ENCODE measurements around the gene PILRB. TPM values are rescaled to one million over a fixed set of nuclear protein-coding genes. Genes with fewer than 3 reads are reported as not detected.

The PILRB gene
- total and polyA plus RNA-seq, 2 experiments from 2014 or later, result 10.7 to 10.8 TPM

- Histone ChIP-seq H3F3A (ENCODE audit: insufficient read depth) (no peaks in the 10 kb centered on the region), H3K9ac (no peak overlapping the region), H3K4me3 (no peak overlapping the region), H3K9me2 (ENCODE audit: insufficient read depth) (no peaks in the 10 kb centered on the region), H4K20me1 (ENCODE audit: insufficient read depth) (no peaks in the 10 kb centered on the region), H3K4me2 (ENCODE audit: unreplicated experiment) (no peak overlapping the region), H3K27ac (no peak overlapping the region), H3K36me3 (ENCODE audit: low read depth) (no peaks in the 10 kb centered on the region), H2AFZ (no peak overlapping the region), H3K79me2 (ENCODE audit: insufficient read depth) (no peaks in the 10 kb centered on the region), H3K9me3 (ENCODE audit: low read depth) (no peaks in the 10 kb centered on the region), H3K27me3 (replicated peaks; ENCODE audit: insufficient read depth) (peaks cover 13% of the 10 kb centered on the region; the same call in 1 of the 2 replicates), H3K4me1 (ENCODE audit: insufficient read depth) (no peaks in the 10 kb centered on the region)
- WGBS, 2 experiments (ENCODE audit: low coverage in 1 of 2, low lambda C conversion rate in 2 of 2, missing lambda C conversion rate in 2 of 2), result 86 to 87% methylated on average over 6 of the region's 6 CpGs
- DNase-seq, result no peak
- TF ChIP-seq EZH2phosphoT487 (IDR thresholded peaks at IDR 0.05; ENCODE audit: insufficient read depth, low read depth), result no peak
- no peak for TF ChIP-seq EZH2 (IDR thresholded peaks at IDR 0.05; ENCODE audit: insufficient read depth, poor library complexity, severe bottlenecking)
- in situ Hi-C loops (cut with MboI), result no loop called here
Measured at GRCh38 chr7:100384628-100385294, 26.8 kb downstream of the PILRB start.

- no peak for DNase-seq
- Histone ChIP-seq H2AFZ (no peak overlapping the region), H3K27ac (no peak overlapping the region), H3K9ac (no peak overlapping the region), H3K79me2 (ENCODE audit: insufficient read depth) (no peaks in the 10 kb centered on the region), H3K27me3 (replicated peaks; ENCODE audit: insufficient read depth) (peaks cover 13% of the 10 kb centered on the region; the same call in 1 of the 2 replicates), H3K4me3 (no peak overlapping the region), H3K36me3 (ENCODE audit: low read depth) (no peaks in the 10 kb centered on the region), H3F3A (ENCODE audit: insufficient read depth) (no peaks in the 10 kb centered on the region), H3K4me1 (ENCODE audit: insufficient read depth) (no peaks in the 10 kb centered on the region), H4K20me1 (ENCODE audit: insufficient read depth) (no peaks in the 10 kb centered on the region), H3K9me3 (ENCODE audit: low read depth) (no peaks in the 10 kb centered on the region), H3K9me2 (ENCODE audit: insufficient read depth) (no peaks in the 10 kb centered on the region), H3K4me2 (ENCODE audit: unreplicated experiment) (no peak overlapping the region)
- in situ Hi-C loops (cut with MboI), result no loop called here
- 54 to 63% methylated on average over 5 of the region's 5 CpGs for WGBS, 2 experiments (ENCODE audit: low coverage in 1 of 2, low lambda C conversion rate in 2 of 2, missing lambda C conversion rate in 2 of 2)
- TF ChIP-seq EZH2phosphoT487 (IDR thresholded peaks at IDR 0.05; ENCODE audit: insufficient read depth, low read depth) (no peak), EZH2 (IDR thresholded peaks at IDR 0.05; ENCODE audit: insufficient read depth, poor library complexity, severe bottlenecking) (no peak)
Measured at GRCh38 chr7:100386940-100387339, 29.0 kb downstream of the PILRB start.

DNA sequence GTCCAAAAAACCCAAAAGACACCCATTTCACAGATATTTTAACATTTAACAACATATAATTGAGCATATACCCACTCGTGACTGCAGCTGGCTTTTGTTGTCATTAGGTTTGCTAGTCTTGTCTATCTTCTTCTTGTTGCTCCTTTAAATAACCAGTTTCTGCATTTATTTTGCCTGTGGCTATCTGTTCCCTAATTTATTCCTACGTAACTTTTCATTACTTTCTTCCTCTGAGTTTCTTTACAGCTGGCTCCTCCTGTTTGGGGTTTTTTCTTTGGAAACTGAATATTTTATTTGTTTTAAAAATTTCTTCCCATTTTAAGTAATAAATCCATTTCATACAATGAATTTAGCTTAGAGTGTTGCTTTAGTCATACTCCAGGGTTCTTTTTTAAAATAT, 29.8 kb downstream of the PILRB start:
- Histone ChIP-seq H3K4me3 (no peak overlapping the region), H3F3A (ENCODE audit: insufficient read depth) (no peaks in the 10 kb centered on the region), H3K36me3 (ENCODE audit: low read depth) (no peaks in the 10 kb centered on the region), H3K27ac (no peak overlapping the region), H3K4me1 (ENCODE audit: insufficient read depth) (no peaks in the 10 kb centered on the region), H3K9me2 (ENCODE audit: insufficient read depth) (no peaks in the 10 kb centered on the region), H4K20me1 (ENCODE audit: insufficient read depth) (no peaks in the 10 kb centered on the region), H3K79me2 (ENCODE audit: insufficient read depth) (no peaks in the 10 kb centered on the region), H3K4me2 (ENCODE audit: unreplicated experiment) (no peak overlapping the region), H2AFZ (no peak overlapping the region), H3K27me3 (replicated peaks; ENCODE audit: insufficient read depth) (peaks cover 13% of the 10 kb centered on the region; the same call in 1 of the 2 replicates), H3K9me3 (ENCODE audit: low read depth) (no peaks in the 10 kb centered on the region), H3K9ac (no peak overlapping the region)
- WGBS, 2 experiments (ENCODE audit: low coverage in 1 of 2, low lambda C conversion rate in 2 of 2, missing lambda C conversion rate in 2 of 2), result 47 to 50% methylated on average over 2 of the region's 2 CpGs
- no peak for TF ChIP-seq EZH2phosphoT487 (IDR thresholded peaks at IDR 0.05; ENCODE audit: insufficient read depth, low read depth)
- no peak for TF ChIP-seq EZH2 (IDR thresholded peaks at IDR 0.05; ENCODE audit: insufficient read depth, poor library complexity, severe bottlenecking)
- in situ Hi-C loops (cut with MboI), result no loop called here
- DNase-seq, result no peak

- Histone ChIP-seq H3K36me3 (ENCODE audit: low read depth) (no peaks in the 10 kb centered on the region), H3K4me2 (ENCODE audit: unreplicated experiment) (no peak overlapping the region), H3K9me2 (ENCODE audit: insufficient read depth) (no peaks in the 10 kb centered on the region), H3F3A (ENCODE audit: insufficient read depth) (no peaks in the 10 kb centered on the region), H4K20me1 (ENCODE audit: insufficient read depth) (no peaks in the 10 kb centered on the region), H3K4me3 (no peak overlapping the region), H3K27me3 (replicated peaks; ENCODE audit: insufficient read depth) (peaks cover 13% of the 10 kb centered on the region), H3K9me3 (ENCODE audit: low read depth) (no peaks in the 10 kb centered on the region), H3K9ac (no peak overlapping the region), H3K79me2 (ENCODE audit: insufficient read depth) (no peaks in the 10 kb centered on the region), H2AFZ (no peak overlapping the region), H3K27ac (no peak overlapping the region), H3K4me1 (ENCODE audit: insufficient read depth) (no peaks in the 10 kb centered on the region)
- no peak for DNase-seq
- 43 to 45% methylated on average over 9 of the region's 9 CpGs for WGBS, 2 experiments (ENCODE audit: low coverage in 1 of 2, low lambda C conversion rate in 2 of 2, missing lambda C conversion rate in 2 of 2)
- in situ Hi-C loops (cut with MboI), result no loop called here
- TF ChIP-seq EZH2 (IDR thresholded peaks at IDR 0.05; ENCODE audit: insufficient read depth, poor library complexity, severe bottlenecking) (no peak), EZH2phosphoT487 (IDR thresholded peaks at IDR 0.05; ENCODE audit: insufficient read depth, low read depth) (no peak)
Measured at GRCh38 chr7:100389437-100390088, 31.6 kb downstream of the PILRB start.
